ENCODE data around the gene ARSB.

DNA sequence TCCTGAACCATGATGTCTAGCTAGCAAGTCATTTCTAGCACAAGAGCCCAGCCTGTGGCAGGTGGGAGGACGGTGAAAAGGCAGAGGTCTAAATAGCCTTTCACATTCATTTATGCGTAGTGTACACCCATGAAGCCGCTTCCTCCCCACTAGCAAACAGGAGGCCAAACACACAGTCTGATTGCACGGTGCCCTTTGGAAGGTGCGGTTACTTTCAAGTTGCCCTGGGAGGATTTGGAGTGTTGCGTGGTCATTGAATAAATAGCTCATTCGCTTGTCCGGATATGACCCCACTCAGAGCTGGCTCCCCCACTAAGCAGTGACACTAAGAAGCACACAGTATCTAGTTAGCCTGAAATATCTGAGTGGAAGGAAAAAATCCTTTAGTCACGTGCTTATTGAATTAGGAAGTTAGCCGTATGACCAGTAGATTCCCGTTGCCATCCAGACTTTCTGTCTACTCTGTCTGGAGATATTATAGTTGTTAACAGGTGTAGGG, 664 bp upstream of the ARSB start:
- no peak for TF ChIP-seq EZH2 (IDR thresholded peaks at IDR 0.05; ENCODE audit: borderline replicate concordance, insufficient read depth, low read depth, low read length, poor library complexity, severe bottlenecking)
- TF ChIP-seq, protein P1, sequence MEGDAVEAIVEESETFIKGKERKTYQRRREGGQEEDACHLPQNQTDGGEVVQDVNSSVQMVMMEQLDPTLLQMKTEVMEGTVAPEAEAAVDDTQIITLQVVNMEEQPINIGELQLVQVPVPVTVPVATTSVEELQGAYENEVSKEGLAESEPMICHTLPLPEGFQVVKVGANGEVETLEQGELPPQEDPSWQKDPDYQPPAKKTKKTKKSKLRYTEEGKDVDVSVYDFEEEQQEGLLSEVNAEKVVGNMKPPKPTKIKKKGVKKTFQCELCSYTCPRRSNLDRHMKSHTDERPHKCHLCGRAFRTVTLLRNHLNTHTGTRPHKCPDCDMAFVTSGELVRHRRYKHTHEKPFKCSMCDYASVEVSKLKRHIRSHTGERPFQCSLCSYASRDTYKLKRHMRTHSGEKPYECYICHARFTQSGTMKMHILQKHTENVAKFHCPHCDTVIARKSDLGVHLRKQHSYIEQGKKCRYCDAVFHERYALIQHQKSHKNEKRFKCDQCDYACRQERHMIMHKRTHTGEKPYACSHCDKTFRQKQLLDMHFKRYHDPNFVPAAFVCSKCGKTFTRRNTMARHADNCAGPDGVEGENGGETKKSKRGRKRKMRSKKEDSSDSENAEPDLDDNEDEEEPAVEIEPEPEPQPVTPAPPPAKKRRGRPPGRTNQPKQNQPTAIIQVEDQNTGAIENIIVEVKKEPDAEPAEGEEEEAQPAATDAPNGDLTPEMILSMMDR (IDR thresholded peaks at IDR 0.05): no peak
